ENCODE results near the gene CHD5. TPM values are rescaled to one million over a fixed set of nuclear protein-coding genes. Genes with fewer than 3 reads are reported as not detected.

Gene CHD5
- total RNA-seq, 1 experiment from 2014 or later, result 6.1 TPM

DNA sequence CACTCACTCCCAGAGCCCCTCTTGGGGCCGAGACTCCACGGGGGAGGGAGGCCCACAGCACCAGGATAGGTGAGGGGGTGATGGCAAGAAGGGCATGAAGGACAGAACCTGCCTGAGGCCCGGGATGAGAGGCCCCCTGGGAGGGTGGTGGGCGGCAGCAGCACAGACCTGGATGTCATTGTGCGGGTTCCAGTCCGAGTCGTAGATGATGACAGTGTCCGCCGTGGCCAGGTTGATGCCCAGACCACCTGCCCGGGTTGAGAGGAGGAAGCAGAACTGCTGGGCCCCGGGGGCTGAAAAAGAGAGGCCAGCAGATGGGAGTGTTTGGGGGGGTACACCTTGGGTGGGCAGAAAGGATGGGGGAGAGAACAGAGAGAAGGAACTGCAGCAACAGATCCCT, 50.1 kb downstream of the CHD5 start (continued):
- TF ChIP-seq POLR2AphosphoS5 (IDR thresholded peaks at IDR 0.05; ENCODE audit: low read depth, low read length), result no peak
- TF ChIP-seq, protein P1, sequence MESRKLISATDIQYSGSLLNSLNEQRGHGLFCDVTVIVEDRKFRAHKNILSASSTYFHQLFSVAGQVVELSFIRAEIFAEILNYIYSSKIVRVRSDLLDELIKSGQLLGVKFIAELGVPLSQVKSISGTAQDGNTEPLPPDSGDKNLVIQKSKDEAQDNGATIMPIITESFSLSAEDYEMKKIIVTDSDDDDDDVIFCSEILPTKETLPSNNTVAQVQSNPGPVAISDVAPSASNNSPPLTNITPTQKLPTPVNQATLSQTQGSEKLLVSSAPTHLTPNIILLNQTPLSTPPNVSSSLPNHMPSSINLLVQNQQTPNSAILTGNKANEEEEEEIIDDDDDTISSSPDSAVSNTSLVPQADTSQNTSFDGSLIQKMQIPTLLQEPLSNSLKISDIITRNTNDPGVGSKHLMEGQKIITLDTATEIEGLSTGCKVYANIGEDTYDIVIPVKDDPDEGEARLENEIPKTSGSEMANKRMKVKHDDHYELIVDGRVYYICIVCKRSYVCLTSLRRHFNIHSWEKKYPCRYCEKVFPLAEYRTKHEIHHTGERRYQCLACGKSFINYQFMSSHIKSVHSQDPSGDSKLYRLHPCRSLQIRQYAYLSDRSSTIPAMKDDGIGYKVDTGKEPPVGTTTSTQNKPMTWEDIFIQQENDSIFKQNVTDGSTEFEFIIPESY (IDR thresholded peaks at IDR 0.05; ENCODE audit: extremely low read depth, insufficient replicate concordance, low read length), result no peak

DNA sequence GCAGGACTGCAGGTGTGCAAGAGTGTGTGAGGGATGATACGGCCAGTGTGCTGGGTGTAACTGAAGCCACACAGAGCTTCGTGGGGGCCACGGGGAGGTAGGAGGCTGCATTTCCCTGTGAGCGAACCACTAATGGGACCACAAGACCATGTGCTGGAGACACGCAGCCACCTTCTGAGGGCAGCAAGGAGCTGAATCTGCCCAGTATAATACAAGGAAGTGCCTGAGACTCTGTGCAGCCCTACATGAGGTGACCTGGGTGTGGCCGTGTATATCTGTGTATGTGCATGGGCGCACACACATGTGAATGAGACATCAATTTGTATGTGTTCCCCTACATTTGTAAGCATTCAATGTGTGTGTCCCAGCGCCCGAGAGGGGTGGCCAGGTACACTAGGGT, 50.8 kb downstream of the CHD5 start:
- no peak overlapping the region for H3K4me2 ChIP-seq (ENCODE audit: low read length)
- CTCF ChIA-PET, result no interaction called here
- H3K9me2 ChIP-seq (ENCODE audit: insufficient read depth), result no peaks in the 10 kb centered on the region
- no peaks in the 10 kb centered on the region for H4K20me1 ChIP-seq (ENCODE audit: insufficient read depth)
- H3K9ac ChIP-seq (ENCODE audit: low read length), result no peak overlapping the region
- no peak overlapping the region for H2AFZ ChIP-seq (ENCODE audit: low read depth, low read length, poor library complexity, severe bottlenecking)
- no peak for ATAC-seq
- DNase-seq (ENCODE audit: low read depth, low spot score), result no peak
- no TSS peak for BruUV-seq (replicated peaks)
- POLR2A ChIA-PET, result no interaction called here
- intact Hi-C loops (cut with micrococcal nuclease), result no loop called here
- H3K79me2 ChIP-seq (ENCODE audit: insufficient read depth, low read length), result no peaks in the 10 kb centered on the region
- no peak overlapping the region for H3K27ac ChIP-seq (ENCODE audit: low read depth, low read length)
- H3K36me3 ChIP-seq (ENCODE audit: control insufficient read depth in 1 of 2, insufficient read depth in 2 of 2, low read length in 2 of 2), result no peaks in the 10 kb centered on the region
- H3K27me3 ChIP-seq (ENCODE audit: insufficient read depth, low read length), result no peaks in the 10 kb centered on the region
- H3K9me3 ChIP-seq (ENCODE audit: control insufficient read depth in 1 of 2, insufficient read depth in 1 of 2, low read depth in 1 of 2, low read length in 2 of 2), result peaks cover 0 to 8% of the 10 kb centered on the region in 2 experiments; a peak in 2 of 4 replicates
- no peak for TF ChIP-seq EZH2 (IDR thresholded peaks at IDR 0.05)
- TF ChIP-seq FOSL1 (IDR thresholded peaks at IDR 0.05; ENCODE audit: low read depth), result no peak
- no peak for TF ChIP-seq CEBPB (IDR thresholded peaks at IDR 0.05; ENCODE audit: low read depth)
- no peak for TF ChIP-seq EZH2phosphoT487 (IDR thresholded peaks at IDR 0.05; ENCODE audit: borderline replicate concordance)
- TF ChIP-seq, protein P2, sequence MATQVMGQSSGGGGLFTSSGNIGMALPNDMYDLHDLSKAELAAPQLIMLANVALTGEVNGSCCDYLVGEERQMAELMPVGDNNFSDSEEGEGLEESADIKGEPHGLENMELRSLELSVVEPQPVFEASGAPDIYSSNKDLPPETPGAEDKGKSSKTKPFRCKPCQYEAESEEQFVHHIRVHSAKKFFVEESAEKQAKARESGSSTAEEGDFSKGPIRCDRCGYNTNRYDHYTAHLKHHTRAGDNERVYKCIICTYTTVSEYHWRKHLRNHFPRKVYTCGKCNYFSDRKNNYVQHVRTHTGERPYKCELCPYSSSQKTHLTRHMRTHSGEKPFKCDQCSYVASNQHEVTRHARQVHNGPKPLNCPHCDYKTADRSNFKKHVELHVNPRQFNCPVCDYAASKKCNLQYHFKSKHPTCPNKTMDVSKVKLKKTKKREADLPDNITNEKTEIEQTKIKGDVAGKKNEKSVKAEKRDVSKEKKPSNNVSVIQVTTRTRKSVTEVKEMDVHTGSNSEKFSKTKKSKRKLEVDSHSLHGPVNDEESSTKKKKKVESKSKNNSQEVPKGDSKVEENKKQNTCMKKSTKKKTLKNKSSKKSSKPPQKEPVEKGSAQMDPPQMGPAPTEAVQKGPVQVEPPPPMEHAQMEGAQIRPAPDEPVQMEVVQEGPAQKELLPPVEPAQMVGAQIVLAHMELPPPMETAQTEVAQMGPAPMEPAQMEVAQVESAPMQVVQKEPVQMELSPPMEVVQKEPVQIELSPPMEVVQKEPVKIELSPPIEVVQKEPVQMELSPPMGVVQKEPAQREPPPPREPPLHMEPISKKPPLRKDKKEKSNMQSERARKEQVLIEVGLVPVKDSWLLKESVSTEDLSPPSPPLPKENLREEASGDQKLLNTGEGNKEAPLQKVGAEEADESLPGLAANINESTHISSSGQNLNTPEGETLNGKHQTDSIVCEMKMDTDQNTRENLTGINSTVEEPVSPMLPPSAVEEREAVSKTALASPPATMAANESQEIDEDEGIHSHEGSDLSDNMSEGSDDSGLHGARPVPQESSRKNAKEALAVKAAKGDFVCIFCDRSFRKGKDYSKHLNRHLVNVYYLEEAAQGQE (IDR thresholded peaks at IDR 0.05; ENCODE audit: low read depth), result no peak
- no peak for TF ChIP-seq RAD21 (IDR thresholded peaks at IDR 0.05; ENCODE audit: low read depth)
- no peak for TF ChIP-seq SIN3A (IDR thresholded peaks at IDR 0.05; ENCODE audit: low read depth)
- TF ChIP-seq, protein P3, sequence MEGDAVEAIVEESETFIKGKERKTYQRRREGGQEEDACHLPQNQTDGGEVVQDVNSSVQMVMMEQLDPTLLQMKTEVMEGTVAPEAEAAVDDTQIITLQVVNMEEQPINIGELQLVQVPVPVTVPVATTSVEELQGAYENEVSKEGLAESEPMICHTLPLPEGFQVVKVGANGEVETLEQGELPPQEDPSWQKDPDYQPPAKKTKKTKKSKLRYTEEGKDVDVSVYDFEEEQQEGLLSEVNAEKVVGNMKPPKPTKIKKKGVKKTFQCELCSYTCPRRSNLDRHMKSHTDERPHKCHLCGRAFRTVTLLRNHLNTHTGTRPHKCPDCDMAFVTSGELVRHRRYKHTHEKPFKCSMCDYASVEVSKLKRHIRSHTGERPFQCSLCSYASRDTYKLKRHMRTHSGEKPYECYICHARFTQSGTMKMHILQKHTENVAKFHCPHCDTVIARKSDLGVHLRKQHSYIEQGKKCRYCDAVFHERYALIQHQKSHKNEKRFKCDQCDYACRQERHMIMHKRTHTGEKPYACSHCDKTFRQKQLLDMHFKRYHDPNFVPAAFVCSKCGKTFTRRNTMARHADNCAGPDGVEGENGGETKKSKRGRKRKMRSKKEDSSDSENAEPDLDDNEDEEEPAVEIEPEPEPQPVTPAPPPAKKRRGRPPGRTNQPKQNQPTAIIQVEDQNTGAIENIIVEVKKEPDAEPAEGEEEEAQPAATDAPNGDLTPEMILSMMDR (IDR thresholded peaks at IDR 0.05 in 2 of 3, conservative IDR thresholded peaks at IDR 0.05 in 1 of 3; ENCODE audit: borderline replicate concordance in 1 of 3, insufficient read depth in 1 of 3, low read depth in 2 of 3, low read length in 2 of 3), result no peak
- TF ChIP-seq SP1 (IDR thresholded peaks at IDR 0.05; ENCODE audit: low read depth), result no peak
- no peak for TF ChIP-seq ZFX (IDR thresholded peaks at IDR 0.05)
- no peak for TF ChIP-seq JUND (IDR thresholded peaks at IDR 0.05)
- TF ChIP-seq YY1 (IDR thresholded peaks at IDR 0.05; ENCODE audit: extremely low read depth, insufficient replicate concordance, low read depth, low read length), result no peak
- TF ChIP-seq, protein P1 (IDR thresholded peaks at IDR 0.05; ENCODE audit: extremely low read depth, insufficient replicate concordance, low read length), result no peak
- no peak for TF ChIP-seq EGR1 (IDR thresholded peaks at IDR 0.05; ENCODE audit: low read depth)
- peaks cover 8 to 15% of the 10 kb centered on the region in 2 experiments; a peak in 3 of 4 replicates for H3K4me1 ChIP-seq (ENCODE audit: control insufficient read depth in 1 of 2, insufficient read depth in 2 of 2, low read length in 2 of 2)
- RAD21 ChIA-PET (ENCODE audit: low non-redundant PET in 1 of 2, low total read pairs in 2 of 2, uncharacterized antibody in 2 of 2, unreplicated experiment in 2 of 2), result no interaction called here
- no peak overlapping the region for H3K4me3 ChIP-seq (replicated peaks in 1 of 2; ENCODE audit: low read depth in 1 of 2, low read length in 2 of 2)
